ENCODE data around the gene PAPOLA.
A peak's percentile ranks its signal among the peaks of the same experiment; 100 is the strongest.

PAPOLA gene

GRCh38 chr14:96536807-96537206 is 34.6 kb downstream of the PAPOLA start:
- in situ Hi-C loops (cut with HindIII; ENCODE audit: low pct_ligation_motif_present, low pct_unique_long_range_greater_than_20kb, low sequenced_read_pairs) = no loop called here

DNA sequence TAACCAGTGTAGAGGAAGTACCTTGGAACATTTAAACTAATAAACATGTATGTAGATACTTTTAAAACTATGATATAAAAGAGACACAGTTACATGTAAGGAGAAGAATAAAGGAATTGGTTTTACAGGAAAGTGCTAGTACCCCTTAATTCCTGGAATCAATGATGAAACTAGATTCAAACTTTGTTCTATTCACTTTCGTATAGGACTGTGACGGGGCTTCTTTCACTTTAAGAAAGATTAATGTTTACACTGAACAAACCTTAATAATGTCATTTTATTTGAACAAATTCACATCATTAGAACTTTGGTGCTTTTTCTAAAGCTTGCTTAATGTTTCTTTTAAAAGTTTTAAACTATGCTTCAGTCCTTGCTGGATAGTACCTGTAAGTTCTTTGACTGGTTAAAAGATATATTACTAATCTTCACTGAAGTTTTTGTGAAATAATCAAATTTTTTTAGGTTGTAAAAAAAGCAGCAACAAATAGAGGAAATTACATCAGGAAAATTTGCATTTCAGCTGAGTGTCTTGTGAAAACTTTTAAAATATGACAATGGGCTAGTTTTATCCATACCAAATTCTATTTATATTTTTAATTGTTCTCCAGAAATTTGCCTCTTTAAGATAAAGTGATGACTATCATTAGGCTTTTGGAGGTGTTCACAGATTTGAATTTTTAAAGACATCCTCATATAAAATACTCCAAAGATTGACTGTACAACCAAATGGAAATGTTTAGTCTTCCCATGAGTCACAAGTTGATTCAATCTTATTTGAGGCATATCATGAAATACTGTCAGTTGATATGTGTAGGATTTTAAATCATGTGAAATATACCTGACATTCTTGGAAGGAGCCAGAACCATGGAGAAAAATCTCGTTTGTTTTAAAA is 36.2 kb downstream of the PAPOLA start:
- DNase-seq = peak; percentile 46
- in situ Hi-C loops (cut with HindIII; ENCODE audit: low pct_ligation_motif_present, low pct_unique_long_range_greater_than_20kb, low sequenced_read_pairs) = no loop called here

More at GRCh38 chr14:96536807-96537206, 34.6 kb downstream of the PAPOLA start:
- no peak for DNase-seq

GRCh38 chr14:96538990-96539317 is 36.8 kb downstream of the PAPOLA start:
- in situ Hi-C loops (cut with HindIII; ENCODE audit: low pct_ligation_motif_present, low pct_unique_long_range_greater_than_20kb, low sequenced_read_pairs) = no loop called here
- peak; percentile 55 for DNase-seq

DNA sequence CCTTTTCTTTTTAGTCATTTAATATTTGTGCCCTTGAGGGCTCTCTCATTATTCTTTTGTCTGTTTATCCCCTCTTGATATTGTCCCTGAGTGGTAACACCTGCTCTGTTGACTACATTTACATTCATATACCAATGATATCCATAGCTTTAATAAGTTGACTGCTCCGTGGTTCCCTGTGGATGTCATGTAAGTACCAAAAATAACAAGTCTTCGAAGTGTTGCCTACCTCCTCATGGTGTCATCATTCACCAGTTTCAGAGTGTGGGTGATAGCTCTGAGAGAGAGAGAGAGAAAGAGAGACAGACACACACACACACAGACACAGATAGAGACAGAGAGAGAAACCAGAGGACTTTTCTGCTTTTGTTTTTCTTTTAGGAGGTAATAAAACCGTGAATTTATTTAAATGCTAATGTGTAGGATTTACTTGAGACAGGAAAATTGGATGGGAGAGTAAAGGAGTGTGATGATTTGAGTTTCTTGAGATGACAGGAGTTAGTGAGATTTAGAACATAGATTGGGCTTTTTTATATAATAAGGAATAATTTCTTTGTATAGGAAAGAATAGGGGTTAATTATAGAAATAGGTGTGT is 52.2 kb downstream of the PAPOLA start:
- DNase-seq = no peak
- in situ Hi-C loops (cut with HindIII; ENCODE audit: low pct_ligation_motif_present, low pct_unique_long_range_greater_than_20kb, low sequenced_read_pairs) = no loop called here

GRCh38 chr14:96559571-96559970 is 57.4 kb downstream of the PAPOLA start:
- DNase-seq = no peak
- in situ Hi-C loops (cut with HindIII; ENCODE audit: low pct_ligation_motif_present, low pct_unique_long_range_greater_than_20kb, low sequenced_read_pairs) = no loop called here

- DNase-seq = no peak
- in situ Hi-C loops (cut with HindIII; ENCODE audit: low pct_ligation_motif_present, low pct_unique_long_range_greater_than_20kb, low sequenced_read_pairs) = no loop called here
These were observed 62.2 kb downstream of the PAPOLA start for GRCh38 chr14:96564389-96564788.

GRCh38 chr14:96565811-96566210 is 63.6 kb downstream of the PAPOLA start:
- DNase-seq = no peak
- in situ Hi-C loops (cut with HindIII; ENCODE audit: low pct_ligation_motif_present, low pct_unique_long_range_greater_than_20kb, low sequenced_read_pairs) = no loop called here

GRCh38 chr14:96567289-96567899 is 65.2 kb downstream of the PAPOLA start:
- DNase-seq = peak; percentile 19
- in situ Hi-C loops (cut with HindIII; ENCODE audit: low pct_ligation_motif_present, low pct_unique_long_range_greater_than_20kb, low sequenced_read_pairs) = no loop called here

GRCh38 chr14:96568621-96569020 is 66.4 kb downstream of the PAPOLA start:
- DNase-seq = no peak
- in situ Hi-C loops (cut with HindIII; ENCODE audit: low pct_ligation_motif_present, low pct_unique_long_range_greater_than_20kb, low sequenced_read_pairs) = no loop called here

GRCh38 chr14:96571311-96571710 is 69.1 kb downstream of the PAPOLA start:
- in situ Hi-C loops (cut with HindIII; ENCODE audit: low pct_ligation_motif_present, low pct_unique_long_range_greater_than_20kb, low sequenced_read_pairs) = no loop called here
- DNase-seq = no peak

DNA sequence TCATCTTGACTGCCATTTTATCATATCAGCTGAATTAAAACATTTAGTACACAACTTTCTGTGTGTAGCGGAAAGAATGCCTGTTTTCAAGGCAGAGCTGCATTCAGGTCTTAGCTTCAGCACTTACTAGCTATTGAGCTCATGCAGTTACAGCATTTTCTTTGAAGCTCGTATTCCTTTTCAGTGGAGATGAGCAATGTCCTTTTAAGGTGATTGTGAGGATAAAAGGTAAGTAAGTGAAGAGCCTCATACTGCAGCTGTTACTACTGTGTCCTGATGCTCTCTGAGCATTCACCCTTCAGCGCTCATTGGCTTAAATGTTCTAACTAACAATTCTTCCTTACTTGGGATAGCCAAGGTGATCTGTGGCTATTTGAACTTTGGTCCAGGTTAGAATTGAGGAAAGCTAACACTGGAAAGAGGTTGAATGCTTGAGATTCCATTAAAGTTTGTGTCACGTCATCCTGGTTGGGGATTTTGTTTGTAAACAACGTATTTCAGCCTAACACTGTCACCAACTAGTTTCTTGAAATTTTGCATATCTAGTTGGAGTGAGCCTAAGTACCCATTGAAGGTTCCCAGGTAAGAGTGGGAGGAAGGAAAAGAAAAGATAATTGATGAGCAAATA is 71.4 kb downstream of the PAPOLA start:
- in situ Hi-C loops (cut with HindIII; ENCODE audit: low pct_ligation_motif_present, low pct_unique_long_range_greater_than_20kb, low sequenced_read_pairs) = no loop called here
- no peak for DNase-seq

DNA sequence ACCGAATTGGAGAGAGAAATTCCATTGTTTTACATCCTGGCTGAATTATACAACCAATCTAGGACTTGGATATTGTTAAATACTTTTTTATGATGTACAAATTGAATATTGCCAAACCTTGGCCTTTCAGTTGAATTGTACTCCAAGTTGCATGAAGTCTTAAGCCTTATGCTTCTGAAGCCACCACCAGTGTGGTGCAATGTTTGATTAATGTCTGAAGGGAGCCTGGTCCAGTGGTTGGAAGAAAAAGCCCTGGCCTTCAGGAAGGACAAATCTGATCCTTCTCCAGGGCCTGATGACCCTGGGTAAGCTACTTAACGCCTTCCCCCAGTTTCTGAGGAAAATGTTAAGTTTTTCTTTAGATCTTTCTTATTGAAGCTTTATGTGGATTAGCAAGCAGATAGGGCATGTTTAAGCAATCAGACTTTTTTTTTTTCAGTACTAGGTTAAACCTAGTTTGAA is 72.0 kb downstream of the PAPOLA start:
- in situ Hi-C loops (cut with HindIII; ENCODE audit: low pct_ligation_motif_present, low pct_unique_long_range_greater_than_20kb, low sequenced_read_pairs) = no loop called here
- DNase-seq = no peak

GRCh38 chr14:96574633-96575632 is 72.8 kb downstream of the PAPOLA start:
- in situ Hi-C loops (cut with HindIII; ENCODE audit: low pct_ligation_motif_present, low pct_unique_long_range_greater_than_20kb, low sequenced_read_pairs) = no loop called here

DNA sequence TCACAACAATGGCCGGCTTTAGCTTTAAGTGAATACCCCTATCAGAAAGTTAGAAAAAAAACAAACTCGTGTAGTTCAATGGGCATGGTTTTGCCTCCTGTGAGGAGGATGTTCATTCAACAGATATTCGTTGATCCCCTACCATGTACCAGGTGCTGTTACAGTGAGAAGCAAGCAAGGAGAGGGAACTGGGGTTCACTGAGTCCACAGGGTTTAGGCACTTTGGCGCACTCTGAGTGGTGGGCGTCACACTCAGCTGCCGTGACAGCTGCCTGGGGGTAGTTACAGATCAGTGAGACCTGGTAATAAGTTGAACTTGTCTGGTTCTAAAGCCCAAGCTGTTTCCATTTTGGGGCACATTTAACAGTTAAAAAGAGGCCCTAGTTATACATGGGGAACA is 74.2 kb downstream of the PAPOLA start:
- DNase-seq = no peak
- in situ Hi-C loops (cut with HindIII; ENCODE audit: low pct_ligation_motif_present, low pct_unique_long_range_greater_than_20kb, low sequenced_read_pairs) = no loop called here

More at GRCh38 chr14:96574633-96575632, 72.8 kb downstream of the PAPOLA start:
- DNase-seq = no peak

DNA sequence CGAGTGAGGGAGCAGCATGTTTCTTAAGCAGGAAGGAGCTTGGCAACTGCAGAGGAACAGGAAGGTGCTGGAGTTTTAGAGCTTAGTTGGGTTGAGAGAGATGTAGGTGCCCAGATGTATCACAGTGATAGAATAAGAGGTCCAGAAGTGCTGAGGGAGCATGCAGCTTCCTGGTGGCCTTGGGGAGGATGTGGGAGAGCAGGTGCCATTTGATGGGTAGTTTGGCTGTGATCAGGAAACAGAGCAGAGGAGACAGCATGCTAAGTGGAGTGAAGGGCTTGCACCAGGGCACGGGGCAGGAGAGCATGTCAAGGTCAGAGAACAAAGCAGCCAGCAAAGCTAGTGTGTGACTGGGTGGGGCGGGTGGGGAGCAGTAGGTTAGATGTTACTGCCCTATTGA is 74.8 kb downstream of the PAPOLA start:
- DNase-seq = no peak
- in situ Hi-C loops (cut with HindIII; ENCODE audit: low pct_ligation_motif_present, low pct_unique_long_range_greater_than_20kb, low sequenced_read_pairs) = no loop called here

GRCh38 chr14:96578619-96579018 is 76.4 kb downstream of the PAPOLA start:
- no peak for DNase-seq
- in situ Hi-C loops (cut with HindIII; ENCODE audit: low pct_ligation_motif_present, low pct_unique_long_range_greater_than_20kb, low sequenced_read_pairs) = no loop called here

DNA sequence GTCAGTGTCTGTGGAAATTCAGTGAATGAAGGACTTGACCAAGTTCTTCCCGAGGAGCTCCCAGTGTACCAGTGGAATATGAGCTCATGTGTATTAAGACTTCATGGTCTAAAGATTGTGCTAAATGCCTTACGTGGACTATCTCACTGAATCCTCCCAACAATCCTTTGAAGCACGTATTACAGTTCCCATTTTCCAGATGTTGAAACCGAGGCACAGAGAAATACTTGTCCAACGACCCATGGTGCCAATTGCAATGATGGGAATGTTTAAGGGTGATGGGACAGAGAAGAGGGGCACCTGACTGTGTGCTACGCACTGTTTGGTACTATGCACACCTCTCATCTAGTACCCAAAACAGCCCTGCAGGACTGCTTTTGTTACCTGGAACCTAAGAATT is 77.2 kb downstream of the PAPOLA start:
- no peak for DNase-seq
- in situ Hi-C loops (cut with HindIII; ENCODE audit: low pct_ligation_motif_present, low pct_unique_long_range_greater_than_20kb, low sequenced_read_pairs) = no loop called here

- in situ Hi-C loops (cut with HindIII; ENCODE audit: low pct_ligation_motif_present, low pct_unique_long_range_greater_than_20kb, low sequenced_read_pairs) = no loop called here
- DNase-seq = no peak
These were observed 77.7 kb downstream of the PAPOLA start for GRCh38 chr14:96579855-96580254.
